AG09319 (cell line): ENCODE measurements around the gene MAP2K5.
A peak's percentile ranks its signal among the peaks of the same experiment; 100 is the strongest.

ENCODE experiments used
- DNase-seq: peaks from one replicate; pipeline ENCODE4 v3.0.0-alpha.2; 2010; ENCODE audit warnings: low read depth; ENCODE audit errors: extremely low read depth
- TF ChIP-seq, protein P1 (sequence below): IDR thresholded peaks from 2 replicates; pipeline ENCODE4 v1.5.1; 2011; ENCODE audit warnings: low read depth, mild to moderate bottlenecking, inconsistent platforms, low read length, moderate library complexity

MAP2K5 gene

DNA sequence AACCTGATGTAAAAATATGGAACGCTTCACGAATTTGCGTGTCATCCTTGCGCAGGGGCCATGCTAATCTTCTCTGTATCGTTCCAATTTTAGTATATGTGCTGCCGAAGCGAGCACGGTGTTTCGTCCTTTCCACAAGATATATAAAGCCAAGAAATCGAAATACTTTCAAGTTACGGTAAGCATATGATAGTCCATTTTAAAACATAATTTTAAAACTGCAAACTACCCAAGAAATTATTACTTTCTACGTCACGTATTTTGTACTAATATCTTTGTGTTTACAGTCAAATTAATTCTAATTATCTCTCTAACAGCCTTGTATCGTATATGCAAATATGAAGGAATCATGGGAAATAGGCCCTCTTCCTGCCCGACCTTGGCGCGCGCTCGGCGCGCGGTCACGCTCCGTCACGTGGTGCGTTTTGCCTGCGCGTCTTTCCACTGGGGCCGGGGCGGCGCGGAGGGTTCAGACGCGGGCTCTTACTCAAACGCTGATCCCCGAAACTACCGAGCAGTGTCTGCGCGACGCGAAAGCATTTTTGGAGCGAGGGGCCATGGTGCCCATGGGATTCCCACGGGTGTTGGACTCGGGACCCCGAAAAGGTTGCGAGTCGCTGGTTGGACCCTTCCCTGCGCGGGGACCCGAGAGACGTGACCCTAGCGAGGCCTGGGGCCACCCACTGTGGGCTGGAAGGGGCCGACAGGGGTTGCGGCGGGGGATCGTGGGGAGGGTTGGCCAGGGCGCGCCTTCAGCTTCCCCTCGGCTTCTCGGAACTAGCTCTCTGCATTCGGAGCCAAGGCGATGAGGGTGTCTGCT is 297.6 kb downstream of the MAP2K5 start, which contains the start of gene RNU6-1:
Gene RNU6-1, minus strand, starts transcription at position 117 of the 820 bp plus-strand sequence.
- peak; percentile 87 for DNase-seq
- TF ChIP-seq, protein P1, sequence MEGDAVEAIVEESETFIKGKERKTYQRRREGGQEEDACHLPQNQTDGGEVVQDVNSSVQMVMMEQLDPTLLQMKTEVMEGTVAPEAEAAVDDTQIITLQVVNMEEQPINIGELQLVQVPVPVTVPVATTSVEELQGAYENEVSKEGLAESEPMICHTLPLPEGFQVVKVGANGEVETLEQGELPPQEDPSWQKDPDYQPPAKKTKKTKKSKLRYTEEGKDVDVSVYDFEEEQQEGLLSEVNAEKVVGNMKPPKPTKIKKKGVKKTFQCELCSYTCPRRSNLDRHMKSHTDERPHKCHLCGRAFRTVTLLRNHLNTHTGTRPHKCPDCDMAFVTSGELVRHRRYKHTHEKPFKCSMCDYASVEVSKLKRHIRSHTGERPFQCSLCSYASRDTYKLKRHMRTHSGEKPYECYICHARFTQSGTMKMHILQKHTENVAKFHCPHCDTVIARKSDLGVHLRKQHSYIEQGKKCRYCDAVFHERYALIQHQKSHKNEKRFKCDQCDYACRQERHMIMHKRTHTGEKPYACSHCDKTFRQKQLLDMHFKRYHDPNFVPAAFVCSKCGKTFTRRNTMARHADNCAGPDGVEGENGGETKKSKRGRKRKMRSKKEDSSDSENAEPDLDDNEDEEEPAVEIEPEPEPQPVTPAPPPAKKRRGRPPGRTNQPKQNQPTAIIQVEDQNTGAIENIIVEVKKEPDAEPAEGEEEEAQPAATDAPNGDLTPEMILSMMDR: no peak

DNA sequence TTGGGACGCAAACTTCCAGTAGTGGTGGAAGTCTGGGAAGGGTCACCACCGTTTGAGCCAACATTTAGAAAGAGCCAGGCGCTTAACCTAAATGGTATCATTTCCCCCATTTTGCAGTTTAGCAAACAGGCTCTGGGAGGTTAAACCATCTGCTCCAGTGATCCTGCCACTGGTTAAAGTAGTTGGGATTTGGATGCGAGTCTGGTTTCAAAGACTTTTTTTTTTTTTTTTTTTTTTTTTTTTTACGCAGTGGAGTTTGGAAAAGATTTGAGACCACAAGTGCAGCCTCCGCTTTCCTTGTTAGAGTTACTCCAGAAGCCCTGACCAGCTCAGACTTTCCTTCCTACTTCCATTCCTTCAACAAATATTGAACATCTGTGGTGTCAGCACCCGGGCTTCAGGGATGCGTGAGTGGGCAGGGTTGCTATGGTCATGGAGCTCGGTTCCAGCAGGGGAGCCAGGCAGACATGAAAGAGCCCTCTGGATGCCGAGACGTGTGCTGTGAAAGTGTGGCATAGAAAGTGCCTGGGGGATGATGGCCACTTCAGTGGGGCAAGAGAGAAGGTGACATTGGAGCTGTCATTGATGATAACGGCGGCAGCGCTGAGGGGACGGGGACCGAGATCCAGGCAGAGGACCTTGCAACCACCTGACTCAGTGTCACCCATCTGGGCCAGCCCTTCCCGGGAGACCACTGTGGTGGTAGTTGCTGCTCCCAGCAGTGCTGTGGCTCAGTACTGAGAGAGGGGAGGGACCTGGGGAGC is 298.4 kb downstream of the MAP2K5 start:
- no peak for DNase-seq
- TF ChIP-seq, protein P1: no peak

DNA sequence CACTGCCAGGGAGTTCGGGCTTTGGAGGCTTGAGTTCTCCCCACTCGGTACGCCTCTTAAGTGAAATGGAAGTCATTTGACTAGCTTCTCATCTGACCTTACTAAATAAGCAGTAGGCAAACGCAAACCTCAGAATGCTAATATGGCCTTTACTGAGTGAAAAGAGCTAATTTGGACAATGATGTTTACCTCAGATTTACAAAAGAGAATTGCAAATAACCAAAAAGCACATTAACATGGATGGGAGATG is 298.9 kb downstream of the MAP2K5 start:
- TF ChIP-seq, protein P1: no peak
- DNase-seq: no peak

DNA sequence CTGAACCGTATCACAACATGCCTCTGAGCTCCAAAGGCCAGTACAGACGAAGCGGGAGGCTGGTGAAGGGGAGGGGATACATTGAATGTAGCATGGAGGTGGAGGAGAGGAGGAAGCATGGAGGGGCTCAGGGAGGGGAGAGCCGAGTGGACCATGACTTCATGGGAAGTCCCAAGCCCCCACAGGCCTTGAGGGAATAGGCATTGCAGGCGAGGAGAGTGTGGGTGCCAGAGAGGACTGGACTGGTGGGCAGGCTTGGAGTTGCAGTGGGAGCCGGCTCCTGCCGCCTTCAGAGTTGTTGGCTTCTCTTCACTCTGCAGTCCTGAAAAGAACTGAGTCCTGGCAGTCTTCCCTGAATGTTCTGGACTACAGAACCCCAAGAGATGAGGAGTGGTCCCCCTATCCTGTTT is 300.6 kb downstream of the MAP2K5 start:
- DNase-seq: no peak
- TF ChIP-seq, protein P1: no peak

DNA sequence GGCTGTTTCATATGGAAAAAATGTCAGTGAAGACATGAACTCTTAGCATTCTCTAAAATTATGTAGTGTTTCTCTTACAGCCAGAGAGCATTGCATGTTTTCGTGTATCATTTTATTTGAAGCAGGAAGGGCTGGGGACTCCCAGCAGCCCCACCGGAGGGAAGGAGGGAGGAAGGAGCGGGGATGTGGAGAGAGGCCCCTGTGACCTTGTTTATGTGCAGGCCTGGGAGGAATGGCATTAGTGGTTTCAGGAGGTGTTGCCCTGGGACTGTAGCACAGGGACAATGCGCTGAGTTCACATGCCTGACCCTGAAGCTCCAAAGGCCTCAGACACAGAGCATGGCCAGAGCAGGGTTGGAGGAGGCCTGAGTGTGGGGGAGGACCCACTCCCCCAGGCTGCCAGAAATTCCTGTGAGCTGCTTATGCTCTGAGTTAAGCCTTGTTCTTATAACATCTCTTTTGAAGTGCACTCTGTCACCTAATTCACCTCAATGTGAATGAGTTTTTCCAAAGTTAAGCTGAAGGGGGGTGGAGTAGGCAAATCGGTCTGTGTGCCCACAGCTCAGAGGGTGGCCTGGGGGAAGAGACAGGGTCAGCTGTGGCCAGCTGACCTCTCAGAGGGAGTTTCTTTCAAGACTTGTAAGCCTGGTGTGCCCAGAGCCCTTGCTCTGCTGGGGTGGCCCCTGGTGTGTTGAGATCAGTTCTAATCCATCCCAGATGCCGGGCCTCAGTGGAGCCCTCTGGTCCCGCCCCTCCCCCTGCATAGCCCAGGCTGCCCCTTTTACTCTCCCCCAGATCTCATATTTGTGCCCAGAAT is 301.3 kb downstream of the MAP2K5 start:
- no peak for DNase-seq
- TF ChIP-seq, protein P1: no peak

- TF ChIP-seq, protein P1: no peak
- DNase-seq: no peak
These were observed 303.5 kb downstream of the MAP2K5 start for GRCh38 chr15:67845974-67846373.
